C4-2B (cell line): ENCODE data around the gene SYNGR4.

Experiments
- ZFX ChIP-seq: fragments of 450-650 bp; IDR thresholded peaks from 2 replicates; pipeline ENCODE4 v1.6.1; 2017
- TF ChIP-seq, protein P1 (sequence below): fragments of 450-650 bp; conservative IDR thresholded peaks from 2 replicates; pipeline ENCODE4 v1.5.1; 2017; ENCODE audit warnings: mild to moderate bottlenecking

DNA sequence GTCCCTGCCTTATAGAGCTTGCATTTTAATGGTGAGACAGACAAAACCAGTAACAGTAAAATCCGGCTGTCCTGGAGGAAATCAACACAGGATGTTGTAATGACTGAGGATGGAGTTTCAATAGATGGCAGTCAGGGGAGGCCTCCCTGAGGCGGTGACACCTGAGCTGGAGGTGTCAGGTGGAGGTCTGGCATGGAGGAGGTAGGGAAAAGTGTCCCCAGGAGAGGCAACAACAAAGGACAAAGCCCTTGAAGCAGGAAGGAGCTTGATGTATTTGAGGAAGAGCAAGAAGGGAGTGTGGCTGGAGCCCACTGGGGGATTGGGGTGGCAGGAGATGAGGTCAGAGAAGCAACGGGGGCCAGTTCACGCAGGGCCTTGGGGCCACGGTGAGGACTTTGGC is 37.1 kb downstream of the SYNGR4 start:
- TF ChIP-seq, protein P1, sequence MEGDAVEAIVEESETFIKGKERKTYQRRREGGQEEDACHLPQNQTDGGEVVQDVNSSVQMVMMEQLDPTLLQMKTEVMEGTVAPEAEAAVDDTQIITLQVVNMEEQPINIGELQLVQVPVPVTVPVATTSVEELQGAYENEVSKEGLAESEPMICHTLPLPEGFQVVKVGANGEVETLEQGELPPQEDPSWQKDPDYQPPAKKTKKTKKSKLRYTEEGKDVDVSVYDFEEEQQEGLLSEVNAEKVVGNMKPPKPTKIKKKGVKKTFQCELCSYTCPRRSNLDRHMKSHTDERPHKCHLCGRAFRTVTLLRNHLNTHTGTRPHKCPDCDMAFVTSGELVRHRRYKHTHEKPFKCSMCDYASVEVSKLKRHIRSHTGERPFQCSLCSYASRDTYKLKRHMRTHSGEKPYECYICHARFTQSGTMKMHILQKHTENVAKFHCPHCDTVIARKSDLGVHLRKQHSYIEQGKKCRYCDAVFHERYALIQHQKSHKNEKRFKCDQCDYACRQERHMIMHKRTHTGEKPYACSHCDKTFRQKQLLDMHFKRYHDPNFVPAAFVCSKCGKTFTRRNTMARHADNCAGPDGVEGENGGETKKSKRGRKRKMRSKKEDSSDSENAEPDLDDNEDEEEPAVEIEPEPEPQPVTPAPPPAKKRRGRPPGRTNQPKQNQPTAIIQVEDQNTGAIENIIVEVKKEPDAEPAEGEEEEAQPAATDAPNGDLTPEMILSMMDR, result no peak
- TF ChIP-seq ZFX, result no peak
